Panc1 (cell line): Measurements from ENCODE around the gene FSD2. TPM values are rescaled to one million over a fixed set of nuclear protein-coding genes. Genes with fewer than 3 reads are reported as not detected.
"Not testable (repeated sequence)": the region's sequence is repeated elsewhere in the genome, so short reads cannot be mapped to it uniquely, and the experiment has no call there.

ENCODE experiments used
- ATAC-seq: fragments of 200-7000 bp; cut with Tn5 transposase; 2 replicates; pipeline ENCODE4 v1.9.1; 2020; ENCODE audit warnings: mild to moderate bottlenecking, moderate library complexity
- BruUV-seq: library from RNA; stranded (reverse); fragments of 400-500 nt; replicated peaks from 2 replicates; lab custom pipeline; 2021; lab: Mats Ljungman, UMichigan
- CTCF ChIA-PET: fragments of 300-600 bp; sonication (Branson Sonifier 250); formaldehyde crosslinking; loops from one replicate; lab custom pipeline; 2022; ENCODE audit warnings: antibody characterized with exemption; lab: Charles Lee
- POLR2A ChIA-PET: fragments of 300-600 bp; sonication (Branson Sonifier 250); formaldehyde crosslinking; loops from one replicate; lab custom pipeline; 2022; ENCODE audit warnings: antibody characterized with exemption; lab: Charles Lee
- DNase-seq: peaks from one replicate; pipeline ENCODE4 v3.0.0-alpha.2; 2010; ENCODE audit warnings: low read depth, low spot score
- H3K27ac ChIP-seq: 2 replicates; pipeline ENCODE4 v1.5.1; 2011; ENCODE audit warnings: mild to moderate bottlenecking, low read length, inconsistent platforms
- H3K27me3 ChIP-seq: fragments of 200-500 bp; sonication (Bioruptor generic); 2 replicates; pipeline ENCODE4 v1.6.0; 2014; ENCODE audit warnings: low read length, inconsistent platforms; ENCODE audit not compliant: control insufficient read depth, insufficient read depth
- H3K36me3 ChIP-seq: fragments of 200-500 bp; sonication (Bioruptor generic); 2 replicates; pipeline ENCODE4 v1.5.1; 2014; ENCODE audit warnings: inconsistent platforms, mild to moderate bottlenecking, low read length, moderate library complexity; ENCODE audit not compliant: control insufficient read depth, insufficient read depth
- H3K4me1 ChIP-seq: 2 replicates; pipeline ENCODE4 v1.5.1; 2011; ENCODE audit warnings: inconsistent platforms, mild to moderate bottlenecking, low read length, moderate library complexity; ENCODE audit not compliant: control insufficient read depth, insufficient read depth
- H3K4me3 ChIP-seq, 2 experiments: 2 replicates each; pipeline ENCODE4 v1.5.1; 2011 to 2012; ENCODE audit warnings: low read depth in 2 of 2, low read length in 2 of 2, mild to moderate bottlenecking in 2 of 2, inconsistent platforms in 1 of 2, moderate library complexity in 1 of 2
- H3K9me3 ChIP-seq: fragments of 200-500 bp; sonication (Bioruptor generic); 2 replicates; pipeline ENCODE4 v1.5.1; 2014; ENCODE audit warnings: low read depth, mild to moderate bottlenecking, inconsistent platforms, low read length, moderate library complexity; ENCODE audit not compliant: control insufficient read depth, insufficient read depth
- CTCF ChIP-seq: fragments of 450-650 bp; IDR thresholded peaks from 2 replicates; pipeline ENCODE4 v1.5.1; 2017; ENCODE audit warnings: mild to moderate bottlenecking
- POLR2AphosphoS5 ChIP-seq: IDR thresholded peaks from 2 replicates; pipeline ENCODE4 v1.6.1; 2012; ENCODE audit warnings: mild to moderate bottlenecking, low read depth, low read length, moderate library complexity
- SIN3A ChIP-seq: IDR thresholded peaks from 2 replicates; pipeline ENCODE4 v1.6.1; 2012; ENCODE audit warnings: low read depth, mild to moderate bottlenecking, low read length, moderate library complexity, borderline replicate concordance; ENCODE audit not compliant: insufficient read depth
- TCF7L2 ChIP-seq: IDR thresholded peaks from 2 replicates; pipeline ENCODE4 v1.6.1; 2011; ENCODE audit warnings: mild to moderate bottlenecking, low read depth, low read length, inconsistent platforms
- in situ Hi-C: cut with HindIII; loops from 2 replicates; pipeline ENCODE4 v1.10.0; 2016; ENCODE audit warnings: low sequenced_read_pairs, low pct_unique_long_range_greater_than_20kb
- intact Hi-C: fragments of 100-400 bp; cut with micrococcal nuclease; formaldehyde crosslinking; loops from one replicate; pipeline ENCODE4 v1.10.0; 2022; ENCODE audit not compliant: unreplicated experiment
- total RNA-seq: library from RNA; stranded (reverse); gene quantifications from one replicate; pipeline ENCODE4 v1.2.1, GENCODE V29; 2021; ENCODE audit not compliant: unreplicated experiment
- TF ChIP-seq, protein P1 (sequence below), 2 experiments: IDR thresholded peaks; 2 replicates each; pipeline ENCODE4 v1.6.1; 2011 to 2012; ENCODE audit warnings: low read depth in 2 of 2, control low read depth in 1 of 2, low read length in 1 of 2, mild to moderate bottlenecking in 1 of 2, moderate library complexity in 1 of 2; ENCODE audit not compliant: insufficient read depth in 1 of 2

FSD2 gene
- total RNA-seq, 1 experiment from 2014 or later: not detected

DNA sequence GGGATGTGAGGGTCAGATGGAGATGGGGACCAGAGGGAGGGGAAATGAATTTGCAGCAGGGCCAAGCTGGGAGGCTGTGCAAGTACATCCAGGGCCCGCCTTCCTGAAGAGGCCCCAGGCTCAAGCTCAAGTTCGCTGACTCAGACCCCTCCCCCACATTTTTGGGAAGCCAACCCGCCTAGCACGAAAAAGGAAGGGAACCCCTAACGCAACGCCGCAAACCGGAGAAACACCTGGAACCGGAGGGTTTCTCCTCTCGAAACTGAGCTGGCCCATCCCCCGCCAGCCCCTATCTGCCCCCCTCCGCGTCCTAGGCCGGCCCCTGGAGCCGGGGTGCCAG, 96.8 kb downstream of the FSD2 start:
- H3K27me3 ChIP-seq: no peaks in the 10 kb centered on the region; the same call in 1 of the 2 replicates
- ChIA-PET CTCF (no interaction called here), POLR2A (no interaction called here)
- H3K4me3 ChIP-seq: peak overlapping the region; percentile 58 to 76
- no peaks in the 10 kb centered on the region; the same call in 1 of the 2 replicates for H3K4me1 ChIP-seq
- no peaks in the 10 kb centered on the region for H3K36me3 ChIP-seq
- H3K9me3 ChIP-seq: no peaks in the 10 kb centered on the region
- TF ChIP-seq, protein P1, sequence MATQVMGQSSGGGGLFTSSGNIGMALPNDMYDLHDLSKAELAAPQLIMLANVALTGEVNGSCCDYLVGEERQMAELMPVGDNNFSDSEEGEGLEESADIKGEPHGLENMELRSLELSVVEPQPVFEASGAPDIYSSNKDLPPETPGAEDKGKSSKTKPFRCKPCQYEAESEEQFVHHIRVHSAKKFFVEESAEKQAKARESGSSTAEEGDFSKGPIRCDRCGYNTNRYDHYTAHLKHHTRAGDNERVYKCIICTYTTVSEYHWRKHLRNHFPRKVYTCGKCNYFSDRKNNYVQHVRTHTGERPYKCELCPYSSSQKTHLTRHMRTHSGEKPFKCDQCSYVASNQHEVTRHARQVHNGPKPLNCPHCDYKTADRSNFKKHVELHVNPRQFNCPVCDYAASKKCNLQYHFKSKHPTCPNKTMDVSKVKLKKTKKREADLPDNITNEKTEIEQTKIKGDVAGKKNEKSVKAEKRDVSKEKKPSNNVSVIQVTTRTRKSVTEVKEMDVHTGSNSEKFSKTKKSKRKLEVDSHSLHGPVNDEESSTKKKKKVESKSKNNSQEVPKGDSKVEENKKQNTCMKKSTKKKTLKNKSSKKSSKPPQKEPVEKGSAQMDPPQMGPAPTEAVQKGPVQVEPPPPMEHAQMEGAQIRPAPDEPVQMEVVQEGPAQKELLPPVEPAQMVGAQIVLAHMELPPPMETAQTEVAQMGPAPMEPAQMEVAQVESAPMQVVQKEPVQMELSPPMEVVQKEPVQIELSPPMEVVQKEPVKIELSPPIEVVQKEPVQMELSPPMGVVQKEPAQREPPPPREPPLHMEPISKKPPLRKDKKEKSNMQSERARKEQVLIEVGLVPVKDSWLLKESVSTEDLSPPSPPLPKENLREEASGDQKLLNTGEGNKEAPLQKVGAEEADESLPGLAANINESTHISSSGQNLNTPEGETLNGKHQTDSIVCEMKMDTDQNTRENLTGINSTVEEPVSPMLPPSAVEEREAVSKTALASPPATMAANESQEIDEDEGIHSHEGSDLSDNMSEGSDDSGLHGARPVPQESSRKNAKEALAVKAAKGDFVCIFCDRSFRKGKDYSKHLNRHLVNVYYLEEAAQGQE (IDR thresholded peaks at IDR 0.05; ENCODE audit: insufficient read depth in 1 of 2, low read depth in 2 of 2, low read length in 1 of 2): no peak
- TF ChIP-seq POLR2AphosphoS5: no peak
- no peak for TF ChIP-seq SIN3A
- no peak for TF ChIP-seq CTCF
- TF ChIP-seq TCF7L2: no peak
- in situ Hi-C loops (no loop called here), intact Hi-C loops (no loop called here)
- H3K27ac ChIP-seq: no peak overlapping the region
- no TSS peak for BruUV-seq
- DNase-seq: no peak
- ATAC-seq: no peak

- DNase-seq, H3K27me3 ChIP-seq, BruUV-seq, H3K4me3 ChIP-seq, in situ Hi-C loops, intact Hi-C loops, H3K36me3 ChIP-seq, CTCF ChIA-PET, POLR2A ChIA-PET, H3K27ac ChIP-seq, H3K9me3 ChIP-seq, H3K4me1 ChIP-seq, ATAC-seq: not testable (repeated sequence)
Observed at GRCh38 chr15:82705856-82706255, 100.0 kb downstream of the FSD2 start.

Other genes starting within 250 kb of the FSD2 start
- gene CPEB1, start 158.7 kb downstream of the FSD2 start, total RNA-seq: 19.5 TPM
- 0.95 TPM for gene AP3B2, start 96.2 kb downstream of the FSD2 start, total RNA-seq
- gene WHAMM, start 3.6 kb upstream of the FSD2 start, total RNA-seq: 8.8 TPM
- 35.9 TPM for gene HOMER2, start 146.7 kb upstream of the FSD2 start, total RNA-seq
- gene RAMAC, start 180.1 kb upstream of the FSD2 start, total RNA-seq: 32.0 TPM
- gene C15orf40, start 205.6 kb upstream of the FSD2 start, total RNA-seq: 21.1 TPM